ENCODE measurements around the gene FBXO24. TPM values are rescaled to one million over a fixed set of nuclear protein-coding genes. Genes with fewer than 3 reads are reported as not detected.
"Not testable (repeated sequence)": the region's sequence is repeated elsewhere in the genome, so short reads cannot be mapped to it uniquely, and the experiment has no call there.

Gene FBXO24
- 1 to 10 TPM; 1.5 to 5.6 TPM for total RNA-seq

- H3K9me3 Mint-ChIP-seq: no peaks in the 10 kb centered on the region
- peaks cover 18% of the 10 kb centered on the region for H3K4me1 Mint-ChIP-seq
- peak within 1 kb of the TSS; percentile 98 for H3K27ac Mint-ChIP-seq
- H3K36me3 Mint-ChIP-seq (ENCODE audit: low read depth): peaks cover 21% of the 10 kb centered on the region
- H3K4me3 Mint-ChIP-seq: peak within 1 kb of the TSS; percentile 98
- H3K27me3 Mint-ChIP-seq: no peaks in the 10 kb centered on the region
- peak; percentile 89 for ATAC-seq (replicated peaks)
Observed at GRCh38 chr7:100586266-100587025, at the start of gene FBXO24. Gene FBXO24, plus strand, starts transcription at chr7:100586328. Its CDS starts 298 bp downstream, at chr7:100586626.

GRCh38 chr7:100536695-100537094 lies 49.4 kb upstream of the FBXO24 start:
- ATAC-seq (replicated peaks); H3K27ac Mint-ChIP-seq; H3K9me3 Mint-ChIP-seq; H3K27me3 Mint-ChIP-seq: not testable (repeated sequence)
- H3K4me3 Mint-ChIP-seq: peak overlapping the region; percentile 28
- peaks cover 13% of the 10 kb centered on the region for H3K4me1 Mint-ChIP-seq
- peaks cover 29% of the 10 kb centered on the region for H3K36me3 Mint-ChIP-seq (ENCODE audit: low read depth)

GRCh38 chr7:100538348-100538653 lies 47.8 kb upstream of the FBXO24 start:
- Mint-ChIP-seq H3K36me3 (ENCODE audit: low read depth) (peaks cover 39% of the 10 kb centered on the region), H3K27ac (peak overlapping the region; percentile 96), H3K4me3 (peak overlapping the region; percentile 74), H3K4me1 (peaks cover 24% of the 10 kb centered on the region), H3K27me3 (no peaks in the 10 kb centered on the region), H3K9me3 (no peaks in the 10 kb centered on the region)
- ATAC-seq (replicated peaks): no peak

- H3K27me3 Mint-ChIP-seq: no peaks in the 10 kb centered on the region
- H3K9me3 Mint-ChIP-seq: no peaks in the 10 kb centered on the region
- peaks cover 45% of the 10 kb centered on the region for H3K36me3 Mint-ChIP-seq (ENCODE audit: low read depth)
- peak within 1 kb of the TSS; percentile 74 for H3K4me3 Mint-ChIP-seq
- H3K27ac Mint-ChIP-seq: peak within 1 kb of the TSS; percentile 96
- peak; percentile 90 for ATAC-seq (replicated peaks)
- peaks cover 29% of the 10 kb centered on the region for H3K4me1 Mint-ChIP-seq
Observed at GRCh38 chr7:100538654-100539435, 47.3 kb upstream of the FBXO24 start, which contains the start of gene AGFG2. Gene AGFG2, plus strand, starts transcription at chr7:100539203. Its CDS starts 144 bp downstream, at chr7:100539347.

- Mint-ChIP-seq H3K9me3 (no peaks in the 10 kb centered on the region), H3K4me3 (peak overlapping the region; percentile 74), H3K27ac (peak overlapping the region; percentile 96), H3K36me3 (ENCODE audit: low read depth) (peaks cover 52% of the 10 kb centered on the region), H3K4me1 (peaks cover 36% of the 10 kb centered on the region), H3K27me3 (no peaks in the 10 kb centered on the region)
- ATAC-seq (replicated peaks): no peak
Observed at GRCh38 chr7:100539436-100540006, 46.6 kb upstream of the FBXO24 start.

GRCh38 chr7:100540073-100540723 lies 45.9 kb upstream of the FBXO24 start:
- Mint-ChIP-seq H3K36me3 (ENCODE audit: low read depth) (peaks cover 58% of the 10 kb centered on the region), H3K27ac (peak overlapping the region; percentile 96), H3K4me3 (peak overlapping the region; percentile 74), H3K9me3 (no peaks in the 10 kb centered on the region), H3K27me3 (no peaks in the 10 kb centered on the region), H3K4me1 (peaks cover 43% of the 10 kb centered on the region)
- ATAC-seq (replicated peaks): no peak

- not testable (repeated sequence) for H3K27me3 Mint-ChIP-seq; ATAC-seq (replicated peaks); H3K9me3 Mint-ChIP-seq
- Mint-ChIP-seq H3K36me3 (ENCODE audit: low read depth) (peaks cover 69% of the 10 kb centered on the region), H3K27ac (peak overlapping the region; percentile 96), H3K4me1 (peaks cover 51% of the 10 kb centered on the region), H3K4me3 (peak overlapping the region; percentile 74)
Observed at GRCh38 chr7:100541309-100541708, 44.8 kb upstream of the FBXO24 start.

- ATAC-seq (replicated peaks): no peak
- Mint-ChIP-seq H3K27ac (peak overlapping the region; percentile 96), H3K4me1 (peaks cover 64% of the 10 kb centered on the region), H3K9me3 (no peaks in the 10 kb centered on the region), H3K4me3 (peak overlapping the region; percentile 74), H3K36me3 (ENCODE audit: low read depth) (peaks cover 90% of the 10 kb centered on the region), H3K27me3 (no peaks in the 10 kb centered on the region)
Observed at GRCh38 chr7:100543586-100543985, 42.5 kb upstream of the FBXO24 start.

- Mint-ChIP-seq H3K27ac (peak overlapping the region; percentile 96), H3K4me1 (peaks cover 65% of the 10 kb centered on the region), H3K9me3 (no peaks in the 10 kb centered on the region), H3K4me3 (peak overlapping the region; percentile 74), H3K36me3 (ENCODE audit: low read depth) (peaks cover 91% of the 10 kb centered on the region), H3K27me3 (no peaks in the 10 kb centered on the region)
- peak; percentile 3 for ATAC-seq (replicated peaks)
Observed at GRCh38 chr7:100544386-100544785, 41.7 kb upstream of the FBXO24 start.

GRCh38 chr7:100544967-100545359 lies 41.2 kb upstream of the FBXO24 start:
- Mint-ChIP-seq H3K4me1 (peaks cover 69% of the 10 kb centered on the region), H3K9me3 (no peaks in the 10 kb centered on the region)

GRCh38 chr7:100545360-100546128 lies 40.6 kb upstream of the FBXO24 start:
- Mint-ChIP-seq H3K27me3 (no peaks in the 10 kb centered on the region), H3K4me3 (peak overlapping the region; percentile 74), H3K4me1 (peaks cover 75% of the 10 kb centered on the region), H3K9me3 (no peaks in the 10 kb centered on the region), H3K27ac (peak overlapping the region; percentile 96), H3K36me3 (ENCODE audit: low read depth) (peaks cover 92% of the 10 kb centered on the region)
- peak; percentile 77 for ATAC-seq (replicated peaks)

More at GRCh38 chr7:100544967-100545359, 41.2 kb upstream of the FBXO24 start:
- no peaks in the 10 kb centered on the region for H3K27me3 Mint-ChIP-seq
- no peak for ATAC-seq (replicated peaks)
- peak overlapping the region; percentile 96 for H3K27ac Mint-ChIP-seq
- peak overlapping the region; percentile 74 for H3K4me3 Mint-ChIP-seq
- H3K36me3 Mint-ChIP-seq (ENCODE audit: low read depth): peaks cover 92% of the 10 kb centered on the region

GRCh38 chr7:100546129-100546925 lies 39.8 kb upstream of the FBXO24 start:
- Mint-ChIP-seq H3K9me3 (no peaks in the 10 kb centered on the region), H3K27me3 (no peaks in the 10 kb centered on the region), H3K36me3 (ENCODE audit: low read depth) (peaks cover 92% of the 10 kb centered on the region), H3K4me1 (peaks cover 73% of the 10 kb centered on the region), H3K4me3 (peak overlapping the region; percentile 74), H3K27ac (peak overlapping the region; percentile 96)
- ATAC-seq (replicated peaks): peak; percentile 7
